Keratinocyte (primary cell): ENCODE measurements around the gene MYH9. TPM values are rescaled to one million over a fixed set of nuclear protein-coding genes. Genes with fewer than 3 reads are reported as not detected.

ENCODE experiments used
- DNase-seq: peaks from one replicate; pipeline ENCODE4 v3.0.0-alpha.2; 2011; ENCODE audit warnings: low read depth, missing footprints, low spot score
- FAIRE-seq: peaks from 2 replicates; lab custom pipeline; 2011; peaks lifted over from hg19 to GRCh38; lab: Jason Lieb, UNC
- H2AFZ ChIP-seq: 2 replicates; pipeline ENCODE4 v1.6.0; 2012; ENCODE audit warnings: low read length, control low read depth, inconsistent platforms; ENCODE audit not compliant: control insufficient read depth
- H3K27ac ChIP-seq: 2 replicates; pipeline ENCODE4 v1.5.1; 2011; ENCODE audit warnings: low read length; ENCODE audit not compliant: control insufficient read depth, insufficient read depth
- H3K27me3 ChIP-seq: 3 replicates; pipeline ENCODE4 v1.6.0; 2011; ENCODE audit warnings: low read length; ENCODE audit not compliant: control insufficient read depth, insufficient read depth; ENCODE audit errors: extremely low read depth
- H3K36me3 ChIP-seq, 2 experiments: 2 replicates in 1 of 2; 3 replicates in 1 of 2; pipeline ENCODE4 v1.5.1; 2011; ENCODE audit warnings: low read length in 2 of 2, mild to moderate bottlenecking in 1 of 2; ENCODE audit not compliant: control insufficient read depth in 2 of 2, insufficient read depth in 2 of 2; ENCODE audit errors: extremely low read depth in 1 of 2
- H3K4me1 ChIP-seq: 3 replicates; pipeline ENCODE4 v1.5.1; 2011; ENCODE audit warnings: low read length; ENCODE audit not compliant: control insufficient read depth, insufficient read depth; ENCODE audit errors: extremely low read depth
- H3K4me2 ChIP-seq: 3 replicates; pipeline ENCODE4 v1.6.0; 2011; ENCODE audit warnings: low read depth, low read length; ENCODE audit not compliant: control insufficient read depth, insufficient read depth; ENCODE audit errors: extremely low read depth
- H3K4me3 ChIP-seq, 3 experiments: fragments of 200-600 bp in 1 of 3; sonication (generic) in 1 of 3; 2 replicates in 2 of 3; 3 replicates in 1 of 3; pipeline ENCODE4 v1.5.1; 2011 to 2016; ENCODE audit warnings: low read length in 3 of 3, mild to moderate bottlenecking in 3 of 3, control low read depth in 2 of 3, inconsistent platforms in 1 of 3, low read depth in 1 of 3, mixed read lengths in 1 of 3, mixed run types in 1 of 3, moderate library complexity in 1 of 3; ENCODE audit not compliant: control insufficient read depth in 2 of 3, insufficient read depth in 2 of 3; ENCODE audit errors: extremely low read depth in 1 of 3
- H3K79me2 ChIP-seq: 2 replicates; pipeline ENCODE4 v1.6.0; 2012; ENCODE audit warnings: low read length; ENCODE audit not compliant: control insufficient read depth, insufficient read depth
- H3K9ac ChIP-seq: 3 replicates; pipeline ENCODE4 v1.6.0; 2011; ENCODE audit warnings: low read length; ENCODE audit not compliant: control insufficient read depth, insufficient read depth; ENCODE audit errors: extremely low read depth
- H3K9me1 ChIP-seq: 3 replicates; pipeline ENCODE4 v1.6.0; 2011; ENCODE audit warnings: low read length; ENCODE audit not compliant: control insufficient read depth, insufficient read depth; ENCODE audit errors: extremely low read depth
- H3K9me3 ChIP-seq: 2 replicates; pipeline ENCODE4 v1.5.1; 2012; ENCODE audit warnings: low read depth, low read length; ENCODE audit not compliant: control insufficient read depth
- H4K20me1 ChIP-seq: 3 replicates; pipeline ENCODE4 v1.6.0; 2011; ENCODE audit warnings: low read length; ENCODE audit not compliant: control insufficient read depth, insufficient read depth; ENCODE audit errors: extremely low read depth
- CTCF ChIP-seq, 3 experiments: IDR thresholded peaks in 1 of 3; conservative IDR thresholded peaks in 1 of 3; optimal IDR thresholded peaks in 1 of 3; 2 replicates in 2 of 3; 3 replicates in 1 of 3; pipeline versions ENCODE3 to v1.5.1; 2011; ENCODE audit warnings: low read length in 3 of 3, mild to moderate bottlenecking in 3 of 3, moderate library complexity in 2 of 3, control low read depth in 1 of 3, inconsistent platforms in 1 of 3; ENCODE audit not compliant: insufficient read depth in 2 of 3; ENCODE audit errors: extremely low read depth in 1 of 3
- EZH2 ChIP-seq: IDR thresholded peaks from one replicate; pipeline ENCODE4 v1.6.1; 2012; ENCODE audit warnings: inconsistent platforms, mild to moderate bottlenecking, low read length, moderate library complexity
- dilution Hi-C: fragments of 300-500 bp; cut with MboI; formaldehyde crosslinking; loops from one replicate; pipeline ENCODE4 v1.7.0; 2020; ENCODE audit warnings: low sequenced_read_pairs; ENCODE audit not compliant: extremely low pct_ligation_motif_present
- polyA plus RNA-seq, 5 experiments: library from polyadenylated mRNA; depleted of rRNA in 3 of 5; stranded (reverse) in 3 of 5; stranded (forward) in 1 of 5; unstranded in 1 of 5; fragments of >200 nt; gene quantifications; 1 replicate in 1 of 5; 2 replicates in 3 of 5; 3 replicates in 1 of 5; pipeline versions ENCODE4 v1.2.1 to v1.2.3, GENCODE V29; 2011 to 2012; ENCODE audit warnings: missing spikeins in 2 of 5, low read depth in 1 of 5, low replicate concordance in 1 of 5

Gene MYH9
- polyA plus RNA-seq, 1 donor (not counting 4 experiments of a cell fraction or from before 2014, with no cell fraction given) = 351 TPM

- dilution Hi-C loops = no loop called here
- peaks cover 2% of the 10 kb centered on the region for H3K9me1 ChIP-seq
- peak overlapping the region; percentile 85 for H3K9ac ChIP-seq
- H3K27ac ChIP-seq = peak overlapping the region; percentile 96
- FAIRE-seq = no peak
- peaks cover 100% of the 10 kb centered on the region for H3K4me1 ChIP-seq
- peaks cover 24 to 73% of the 10 kb centered on the region in 2 experiments for H3K36me3 ChIP-seq
- no peak overlapping the region for H2AFZ ChIP-seq
- H3K27me3 ChIP-seq = no peaks in the 10 kb centered on the region
- H4K20me1 ChIP-seq = peaks cover 19% of the 10 kb centered on the region
- TF ChIP-seq EZH2 (no peak), CTCF (optimal IDR thresholded peaks at IDR 0.05 in 1 of 3, IDR thresholded peaks at IDR 0.05 in 1 of 3, conservative IDR thresholded peaks at IDR 0.05 in 1 of 3; ENCODE audit: extremely low read depth in 1 of 3, insufficient read depth in 2 of 3, low read length in 3 of 3) (peak in 1 of 3 experiments; percentile 6)
- no peaks in the 10 kb centered on the region for H3K9me3 ChIP-seq
- H3K4me2 ChIP-seq = peak overlapping the region; percentile 89
- peaks cover 69% of the 10 kb centered on the region for H3K79me2 ChIP-seq
- no peak for DNase-seq
- H3K4me3 ChIP-seq = peak overlapping the region in 2 of 3 experiments; percentile 18 to 36
These were observed 55.7 kb downstream of the MYH9 start for GRCh38 chr22:36331912-36332622.

- H3K27ac ChIP-seq = peak overlapping the region; percentile 96
- peak; percentile 95 for FAIRE-seq
- dilution Hi-C loops = no loop called here
- peak overlapping the region; percentile 89 for H3K4me2 ChIP-seq
- H3K79me2 ChIP-seq = peaks cover 69% of the 10 kb centered on the region
- peaks cover 13% of the 10 kb centered on the region for H4K20me1 ChIP-seq
- TF ChIP-seq CTCF (optimal IDR thresholded peaks at IDR 0.05 in 1 of 3, IDR thresholded peaks at IDR 0.05 in 1 of 3, conservative IDR thresholded peaks at IDR 0.05 in 1 of 3; ENCODE audit: extremely low read depth in 1 of 3, insufficient read depth in 2 of 3, low read length in 3 of 3) = no peak
- no peak for TF ChIP-seq EZH2
- DNase-seq = peak; percentile 94
- peaks cover 100% of the 10 kb centered on the region for H3K4me1 ChIP-seq
- H3K9ac ChIP-seq = peak overlapping the region; percentile 85
- H3K9me3 ChIP-seq = no peaks in the 10 kb centered on the region
- peak overlapping the region in 1 of 3 experiments; percentile 36 for H3K4me3 ChIP-seq
- no peaks in the 10 kb centered on the region for H3K27me3 ChIP-seq
- no peaks in the 10 kb centered on the region for H3K9me1 ChIP-seq
- no peak overlapping the region for H2AFZ ChIP-seq
- peaks cover 23 to 73% of the 10 kb centered on the region in 2 experiments for H3K36me3 ChIP-seq
These were observed 56.4 kb downstream of the MYH9 start for GRCh38 chr22:36331306-36331911.
